CD4-positive, alpha-beta memory T cell (primary cell): ENCODE measurements around the gene CSNK1G2. TPM values are rescaled to one million over a fixed set of nuclear protein-coding genes. Genes with fewer than 3 reads are reported as not detected.

Source experiments
- CTCF ChIA-PET: fragments of 350-600 bp; sonication (Branson Sonifier 250); formaldehyde crosslinking; loops from one replicate; lab custom pipeline; 2021; ENCODE audit warnings: inconsistent platforms; ENCODE audit not compliant: partially characterized antibody; lab: Charles Lee
- POLR2A ChIA-PET: fragments of 350-600 bp; sonication (Branson Sonifier 250); formaldehyde crosslinking; loops from one replicate; lab custom pipeline; 2021; ENCODE audit not compliant: partially characterized antibody; lab: Charles Lee
- DNase-seq, 5 donors: peaks; one replicate each; pipeline versions ENCODE4 v3.0.0 to v3.0.0-alpha.2; 2020 to 2022; ENCODE audit warnings: mixed read lengths in 1 of 5
- H3K27ac ChIP-seq: one replicate; pipeline ENCODE4 v1.7.0; 2013; ENCODE audit warnings: low read depth, low read length
- H3K27me3 ChIP-seq: 2 replicates; pipeline ENCODE4 v1.7.0; 2013; ENCODE audit warnings: mild to moderate bottlenecking, low read length, moderate library complexity; ENCODE audit not compliant: insufficient read depth
- H3K36me3 ChIP-seq: 2 replicates; pipeline ENCODE4 v1.7.0; 2013; ENCODE audit warnings: mild to moderate bottlenecking, low read length, moderate library complexity; ENCODE audit not compliant: insufficient read depth
- H3K4me1 ChIP-seq: 2 replicates; pipeline ENCODE4 v1.7.0; 2013; ENCODE audit warnings: mild to moderate bottlenecking, low read length, moderate library complexity; ENCODE audit not compliant: insufficient read depth
- H3K4me3 ChIP-seq, 2 donors: one replicate each; pipeline ENCODE4 v1.7.0; 2013; ENCODE audit warnings: low read length in 2 of 2, mild to moderate bottlenecking in 1 of 2
- H3K9me3 ChIP-seq, 2 donors: one replicate each; pipeline ENCODE4 v1.7.0; 2013; ENCODE audit warnings: low read length in 2 of 2, control low read depth in 1 of 2; ENCODE audit not compliant: control insufficient read depth in 1 of 2
- H3K27ac Mint-ChIP-seq, 7 donors: one replicate each; pipeline ENCODE4 v1.8.0; 2020 to 2021; ENCODE audit warnings: mixed read lengths in 7 of 7, mild to moderate bottlenecking in 6 of 7, inconsistent platforms in 3 of 7, moderate library complexity in 3 of 7
- H3K27me3 Mint-ChIP-seq, 2 donors: one replicate each; pipeline ENCODE4 v1.8.0; 2020 to 2021; ENCODE audit warnings: mixed read lengths in 2 of 2
- H3K36me3 Mint-ChIP-seq, 2 donors: one replicate each; pipeline ENCODE4 v1.8.0; 2020 to 2021; ENCODE audit warnings: mixed read lengths in 2 of 2, inconsistent platforms in 1 of 2, mild to moderate bottlenecking in 1 of 2
- H3K4me1 Mint-ChIP-seq, 4 donors: one replicate each; pipeline ENCODE4 v1.8.0; 2020 to 2021; ENCODE audit warnings: mixed read lengths in 4 of 4, mild to moderate bottlenecking in 1 of 4
- H3K4me3 Mint-ChIP-seq, 8 donors: one replicate each; pipeline ENCODE4 v1.8.0; 2020 to 2021; ENCODE audit warnings: mixed read lengths in 8 of 8, mild to moderate bottlenecking in 7 of 8, moderate library complexity in 6 of 8, inconsistent platforms in 3 of 8
- H3K9me3 Mint-ChIP-seq, 8 donors: one replicate each; pipeline ENCODE4 v1.8.0; 2020 to 2021; ENCODE audit warnings: mixed read lengths in 8 of 8, mild to moderate bottlenecking in 5 of 8, inconsistent platforms in 3 of 8, moderate library complexity in 1 of 8
- intact Hi-C: fragments of 100-400 bp; cut with micrococcal nuclease; formaldehyde crosslinking; loops from one replicate; pipeline ENCODE4 v1.15.1; 2023
- polyA plus RNA-seq, 2 donors: library from polyadenylated mRNA; unstranded; fragments of 300-500 nt; fragmentation: Illumina TruSeq; gene quantifications; one replicate each; pipeline ENCODE4 v1.2.3, GENCODE V29; 2021
- total RNA-seq, 2 experiments: library from RNA; stranded (reverse); gene quantifications; one replicate each; pipeline ENCODE4 v1.2.3, GENCODE V29; 2021

The CSNK1G2 gene
- total and polyA plus RNA-seq, 4 experiments from 2014 or later = 11.3 to 144 (median 99.5) TPM

DNA sequence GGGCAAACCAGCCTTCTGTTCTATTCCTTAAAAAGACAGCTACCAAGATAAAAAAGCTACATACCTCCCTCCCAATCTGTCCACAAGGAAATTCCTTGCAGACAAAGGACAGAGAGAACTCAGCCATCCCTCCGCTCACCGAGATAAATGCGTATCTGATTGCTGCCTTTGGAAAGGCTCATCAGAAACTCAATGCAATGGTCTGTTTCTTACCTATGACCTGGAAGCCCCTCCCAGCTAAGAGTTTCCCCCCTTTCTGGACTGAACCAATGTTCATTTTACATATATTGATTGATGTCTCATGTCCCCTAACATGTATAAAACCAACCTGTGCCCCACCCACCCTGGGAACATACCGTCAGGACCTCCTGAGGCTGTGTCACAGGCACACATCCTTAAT lies 62.9 kb downstream of the CSNK1G2 start:
- Histone ChIP-seq H3K27ac (no peak overlapping the region), H3K9me3 (no peaks in the 10 kb centered on the region), H3K27me3 (no peaks in the 10 kb centered on the region), H3K4me3 (no peak overlapping the region), H3K36me3 (no peaks in the 10 kb centered on the region), H3K4me1 (no peaks in the 10 kb centered on the region)
- ChIA-PET POLR2A (interaction anchor here (1.1 kb wide), 1 partner anchor 38 kb away, joined by 3 read pairs; no protein-coding TSS in a partner anchor), CTCF (interaction anchor here (1.0 kb wide), 1 partner anchor 76 kb away, joined by 3 read pairs; no protein-coding TSS in a partner anchor)
- Mint-ChIP-seq H3K36me3 (peaks cover 13% of the 10 kb centered on the region in 2 donors), H3K27me3 (no peaks in the 10 kb centered on the region), H3K9me3 (no peaks in the 10 kb centered on the region), H3K4me1 (peaks cover 4 to 10% (median 5%) of the 10 kb centered on the region in 4 donors), H3K27ac (peak overlapping the region in 1 of 7 donors; percentile 31), H3K4me3 (no peak overlapping the region)
- no peak for DNase-seq
- intact Hi-C loops = no loop called here

DNA sequence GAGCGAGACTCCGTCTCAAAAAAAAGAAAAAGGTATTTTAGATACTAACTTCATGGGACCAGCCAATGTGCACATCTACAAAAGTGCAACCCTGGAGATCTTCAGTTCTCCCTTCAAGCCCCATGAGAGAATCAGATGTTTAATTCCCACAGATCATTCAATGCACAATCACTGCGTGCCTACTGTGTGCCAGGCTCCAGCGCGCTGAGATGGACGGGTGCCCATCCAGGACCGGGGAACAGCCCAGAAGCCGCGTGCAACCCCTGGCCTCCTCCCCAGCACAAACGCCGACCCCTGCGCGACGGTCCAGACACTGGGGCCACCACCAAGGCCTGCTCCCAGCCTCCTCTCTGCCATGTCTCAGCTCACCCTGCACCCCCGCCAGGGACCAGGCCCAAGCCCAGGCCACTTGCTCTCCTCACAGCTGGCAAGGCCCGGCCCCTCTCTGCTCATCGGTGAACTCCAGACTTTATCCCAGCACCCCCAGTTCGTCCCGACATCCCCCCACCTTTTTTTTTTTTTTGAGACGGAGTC lies 69.2 kb downstream of the CSNK1G2 start:
- intact Hi-C loops = no loop called here
- Mint-ChIP-seq H3K27me3 (no peaks in the 10 kb centered on the region), H3K4me1 (peaks cover 12 to 20% (median 18%) of the 10 kb centered on the region in 4 donors), H3K4me3 (no peak overlapping the region), H3K27ac (peak overlapping the region in 1 of 7 donors; percentile 41), H3K36me3 (peaks cover 5 to 8% of the 10 kb centered on the region in 2 donors), H3K9me3 (no peaks in the 10 kb centered on the region)
- Histone ChIP-seq H3K27ac (no peak overlapping the region), H3K9me3 (no peaks in the 10 kb centered on the region), H3K27me3 (no peaks in the 10 kb centered on the region), H3K4me3 (no peak overlapping the region), H3K36me3 (no peaks in the 10 kb centered on the region), H3K4me1 (peaks cover 4% of the 10 kb centered on the region)
- ChIA-PET CTCF (no interaction called here), POLR2A (no interaction called here)
- no peak for DNase-seq

- no peak for DNase-seq
- intact Hi-C loops = no loop called here
- Histone ChIP-seq H3K9me3 (no peaks in the 10 kb centered on the region), H3K36me3 (no peaks in the 10 kb centered on the region), H3K27ac (no peak overlapping the region), H3K27me3 (no peaks in the 10 kb centered on the region), H3K4me3 (no peak overlapping the region), H3K4me1 (peaks cover 7% of the 10 kb centered on the region)
- no peaks in the 10 kb centered on the region for H3K9me3 Mint-ChIP-seq
- H3K27ac Mint-ChIP-seq = peak overlapping the region in 3 of 7 donors; percentile 44 to 78 (median 72)
- H3K27me3 Mint-ChIP-seq = no peaks in the 10 kb centered on the region
- POLR2A ChIA-PET = no interaction called here
- no peak overlapping the region for H3K4me3 Mint-ChIP-seq
- peaks cover 10 to 22% (median 17%) of the 10 kb centered on the region in 4 donors for H3K4me1 Mint-ChIP-seq
- CTCF ChIA-PET = no interaction called here
- peaks cover 5 to 8% of the 10 kb centered on the region in 2 donors for H3K36me3 Mint-ChIP-seq
Observed at GRCh38 chr19:2011169-2011568, 70.2 kb downstream of the CSNK1G2 start.

- Mint-ChIP-seq H3K27ac (peak overlapping the region in 4 of 7 donors; percentile 44 to 68 (median 56)), H3K9me3 (peaks cover 0 to 3% (median 0%) of the 10 kb centered on the region in 8 donors), H3K4me3 (peak overlapping the region in 5 of 8 donors; percentile 20 to 43 (median 35)), H3K27me3 (no peaks in the 10 kb centered on the region), H3K4me1 (peaks cover 8 to 24% (median 17%) of the 10 kb centered on the region in 4 donors), H3K36me3 (peaks cover 5 to 8% of the 10 kb centered on the region in 2 donors)
- Histone ChIP-seq H3K36me3 (no peaks in the 10 kb centered on the region), H3K27me3 (no peaks in the 10 kb centered on the region), H3K27ac (no peak overlapping the region), H3K4me3 (no peak overlapping the region), H3K4me1 (peaks cover 11% of the 10 kb centered on the region), H3K9me3 (no peaks in the 10 kb centered on the region)
- no peak for DNase-seq
- POLR2A ChIA-PET = interaction anchor here (0.9 kb wide), 1 partner anchor 84 kb away, joined by 3 read pairs; no protein-coding TSS in a partner anchor
- CTCF ChIA-PET = no interaction called here
- intact Hi-C loops = no loop called here
Observed at GRCh38 chr19:2012941-2013682, 72.1 kb downstream of the CSNK1G2 start.

- intact Hi-C loops = no loop called here
- Mint-ChIP-seq H3K4me3 (peak overlapping the region in 4 of 8 donors; percentile 20 to 43 (median 28)), H3K9me3 (peaks cover 0 to 3% (median 0%) of the 10 kb centered on the region in 8 donors), H3K27me3 (no peaks in the 10 kb centered on the region), H3K36me3 (peaks cover 5 to 8% of the 10 kb centered on the region in 2 donors), H3K4me1 (peaks cover 8 to 24% (median 17%) of the 10 kb centered on the region in 4 donors), H3K27ac (peak overlapping the region in 4 of 7 donors; percentile 22 to 79 (median 56))
- Histone ChIP-seq H3K27ac (no peak overlapping the region), H3K4me1 (peaks cover 11% of the 10 kb centered on the region), H3K4me3 (no peak overlapping the region), H3K36me3 (no peaks in the 10 kb centered on the region), H3K27me3 (no peaks in the 10 kb centered on the region), H3K9me3 (no peaks in the 10 kb centered on the region)
- ChIA-PET POLR2A (no interaction called here), CTCF (no interaction called here)
- DNase-seq = no peak
Observed at GRCh38 chr19:2013683-2013961, 72.7 kb downstream of the CSNK1G2 start.

DNA sequence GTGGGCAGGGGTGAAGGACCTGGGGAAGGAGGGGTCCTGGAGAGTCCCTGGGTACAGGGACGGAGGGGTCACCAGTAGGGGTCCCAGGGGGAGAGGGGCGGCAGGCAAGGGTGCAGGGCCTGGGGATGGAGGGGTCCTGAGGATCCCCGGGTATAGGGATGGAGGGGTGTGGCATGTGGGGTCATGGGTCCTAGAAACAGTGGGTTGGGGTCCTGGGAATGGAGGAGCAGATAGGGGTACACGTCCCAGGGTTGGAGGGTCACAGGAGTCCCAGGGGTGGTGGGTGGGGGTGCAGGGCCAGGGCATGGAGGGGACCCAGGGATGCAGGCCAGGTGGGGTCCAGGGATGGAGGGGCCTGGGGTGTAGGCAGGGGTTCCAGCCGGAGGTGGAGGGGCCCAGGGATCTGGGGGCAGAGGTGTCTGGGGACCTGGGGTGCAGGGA lies 73.2 kb downstream of the CSNK1G2 start:
- H3K27ac ChIP-seq = no peak overlapping the region
- H3K27me3 ChIP-seq = no peaks in the 10 kb centered on the region
- H3K27ac Mint-ChIP-seq = peak overlapping the region in 4 of 7 donors; percentile 44 to 79 (median 54)
- ChIA-PET CTCF (no interaction called here), POLR2A (no interaction called here)
- peaks cover 8 to 24% (median 17%) of the 10 kb centered on the region in 4 donors for H3K4me1 Mint-ChIP-seq
- intact Hi-C loops = no loop called here
- H3K27me3 Mint-ChIP-seq = no peaks in the 10 kb centered on the region
- H3K4me3 Mint-ChIP-seq = peak overlapping the region in 3 of 8 donors; percentile 20 to 65 (median 51)
- no peak overlapping the region for H3K4me3 ChIP-seq
- H3K4me1 ChIP-seq = peaks cover 11% of the 10 kb centered on the region
- H3K36me3 ChIP-seq = no peaks in the 10 kb centered on the region
- H3K36me3 Mint-ChIP-seq = peaks cover 5 to 8% of the 10 kb centered on the region in 2 donors
- no peaks in the 10 kb centered on the region for H3K9me3 ChIP-seq
- H3K9me3 Mint-ChIP-seq = peaks cover 0 to 3% (median 0%) of the 10 kb centered on the region in 8 donors
- DNase-seq = no peak
